OCI-LY7 (cell line): ENCODE results near the gene FUT3. TPM values are rescaled to one million over a fixed set of nuclear protein-coding genes. Genes with fewer than 3 reads are reported as not detected.

Experiments used
- BruUV-seq: library from RNA; stranded (reverse); fragments of 400-500 nt; replicated peaks from 2 replicates; lab custom pipeline; 2021; lab: Mats Ljungman, UMichigan
- CTCF ChIA-PET: fragments of 300-600 bp; sonication (Branson Sonifier 250); formaldehyde crosslinking; loops from one replicate; lab custom pipeline; 2022; ENCODE audit warnings: antibody characterized with exemption; ENCODE audit not compliant: unreplicated experiment; lab: Charles Lee
- POLR2A ChIA-PET: fragments of 300-600 bp; sonication (Branson Sonifier 250); formaldehyde crosslinking; loops from one replicate; lab custom pipeline; 2022; ENCODE audit warnings: antibody characterized with exemption; lab: Charles Lee
- DNase-seq: peaks from one replicate; pipeline ENCODE4 v3.0.0-alpha.2; 2015; ENCODE audit warnings: low spot score
- H2AFZ ChIP-seq: fragments of 200-600 bp; sonication (generic), shearing (Covaris generic); 2 replicates; pipeline ENCODE4 v1.6.1; 2014; ENCODE audit warnings: mild to moderate bottlenecking, antibody characterized with exemption, low read length, moderate library complexity
- H3K27ac ChIP-seq: fragments of 200-600 bp; sonication (generic); 2 replicates; pipeline ENCODE4 v1.5.1; 2014; ENCODE audit warnings: mixed run types, low read depth, mild to moderate bottlenecking, moderate library complexity, low read length, inconsistent platforms; ENCODE audit not compliant: poor library complexity, severe bottlenecking
- H3K36me3 ChIP-seq: fragments of 200-600 bp; sonication (generic); 2 replicates; pipeline ENCODE4 v1.6.1; 2014; ENCODE audit warnings: mild to moderate bottlenecking, antibody characterized with exemption, low read length, moderate library complexity, mixed read lengths; ENCODE audit not compliant: insufficient read depth
- H3K4me1 ChIP-seq: fragments of 200-600 bp; sonication (generic); 2 replicates; pipeline ENCODE4 v1.5.1; 2014; ENCODE audit warnings: mild to moderate bottlenecking, low read length; ENCODE audit not compliant: insufficient read depth, poor library complexity, severe bottlenecking
- H3K4me2 ChIP-seq: fragments of 200-600 bp; sonication (generic); 2 replicates; pipeline ENCODE4 v1.6.1; 2014; ENCODE audit warnings: mild to moderate bottlenecking, low read length
- H3K4me3 ChIP-seq: fragments of 200-600 bp; sonication (generic); 2 replicates; pipeline ENCODE4 v1.5.1; 2014; ENCODE audit warnings: mild to moderate bottlenecking, low read depth, low read length; ENCODE audit not compliant: poor library complexity, severe bottlenecking
- H3K79me2 ChIP-seq: fragments of 200-600 bp; sonication (generic); 2 replicates; pipeline ENCODE4 v1.6.1; 2016; ENCODE audit warnings: low read depth, mild to moderate bottlenecking, low read length, moderate library complexity, mixed read lengths; ENCODE audit not compliant: insufficient read depth
- H3K9me2 ChIP-seq: fragments of 200-600 bp; sonication (generic); 2 replicates; pipeline ENCODE4 v1.6.1; 2016; ENCODE audit warnings: mild to moderate bottlenecking, low read length, mixed read lengths; ENCODE audit not compliant: insufficient read depth
- H3K9me3 ChIP-seq: fragments of 200-600 bp; sonication (generic); 2 replicates; pipeline ENCODE4 v1.6.1; 2014; ENCODE audit warnings: mild to moderate bottlenecking, mixed run types, low read length, mixed read lengths
- H4K20me1 ChIP-seq: fragments of 200-600 bp; sonication (generic); 2 replicates; pipeline ENCODE4 v1.6.1; 2014; ENCODE audit warnings: mild to moderate bottlenecking, antibody characterized with exemption, low read length, moderate library complexity, mixed read lengths; ENCODE audit not compliant: insufficient read depth
- CTCF ChIP-seq: fragments of 200-600 bp; sonication (generic); conservative IDR thresholded peaks from 2 replicates; pipeline ENCODE4 v1.5.1; 2014; ENCODE audit warnings: mild to moderate bottlenecking, antibody characterized with exemption, low read length, moderate library complexity, mixed read lengths
- EZH2phosphoT487 ChIP-seq: fragments of 200-600 bp; sonication (generic); IDR thresholded peaks from 2 replicates; pipeline ENCODE4 v1.6.1; 2018; ENCODE audit warnings: low read depth, borderline replicate concordance, mild to moderate bottlenecking, mixed run types, antibody characterized with exemption, low read length, moderate library complexity, mixed read lengths
- intact Hi-C: fragments of 100-400 bp; cut with micrococcal nuclease; formaldehyde crosslinking; loops from one replicate; pipeline ENCODE4 v1.10.0; 2022; ENCODE audit not compliant: unreplicated experiment
- total RNA-seq, 2 experiments: library from RNA; depleted of rRNA in 1 of 2; stranded (reverse); fragments of >200 nt in 1 of 2; shearing (Covaris generic) in 1 of 2; gene quantifications; 2 replicates each; pipeline ENCODE4 v1.2.3, GENCODE V29; 2014 to 2022

Gene FUT3
- total RNA-seq, 2 experiments from 2014 or later = 0.47 TPM; not detected in 1

GRCh38 chr19:5864725-5865486 lies 13.7 kb upstream of the FUT3 start:
- DNase-seq = no peak
- ChIA-PET POLR2A (no interaction called here), CTCF (no interaction called here)
- no peak overlapping the region for H3K27ac ChIP-seq
- no peak overlapping the region for H2AFZ ChIP-seq
- no peaks in the 10 kb centered on the region for H3K79me2 ChIP-seq
- peaks cover 8% of the 10 kb centered on the region for H3K4me1 ChIP-seq
- no peak overlapping the region for H3K4me3 ChIP-seq
- H3K36me3 ChIP-seq = no peaks in the 10 kb centered on the region
- no TSS peak for BruUV-seq
- no peaks in the 10 kb centered on the region for H3K9me3 ChIP-seq
- H3K4me2 ChIP-seq = no peak overlapping the region
- intact Hi-C loops = no loop called here
- H4K20me1 ChIP-seq = no peaks in the 10 kb centered on the region
- TF ChIP-seq EZH2phosphoT487 = no peak
- no peak; the same call in 1 of the 2 replicates for TF ChIP-seq CTCF
- no peaks in the 10 kb centered on the region for H3K9me2 ChIP-seq

GRCh38 chr19:5864013-5864720 lies 12.9 kb upstream of the FUT3 start:
- no peaks in the 10 kb centered on the region for H3K79me2 ChIP-seq
- ChIA-PET POLR2A (no interaction called here), CTCF (no interaction called here)
- H3K9me3 ChIP-seq = no peaks in the 10 kb centered on the region
- no peaks in the 10 kb centered on the region for H3K9me2 ChIP-seq
- no peak overlapping the region for H2AFZ ChIP-seq
- no peak for DNase-seq
- no peaks in the 10 kb centered on the region for H3K36me3 ChIP-seq
- TF ChIP-seq CTCF = no peak
- no peak for TF ChIP-seq EZH2phosphoT487
- H3K4me2 ChIP-seq = no peak overlapping the region
- H3K27ac ChIP-seq = no peak overlapping the region
- intact Hi-C loops = no loop called here
- no peak overlapping the region for H3K4me3 ChIP-seq
- peaks cover 8% of the 10 kb centered on the region for H3K4me1 ChIP-seq
- BruUV-seq = no TSS peak
- H4K20me1 ChIP-seq = no peaks in the 10 kb centered on the region
